Chondrocyte (in vitro differentiated cells): ENCODE results near the gene BDKRB1. TPM values are rescaled to one million over a fixed set of nuclear protein-coding genes. Genes with fewer than 3 reads are reported as not detected.

ENCODE experiments used
- DNase-seq: peaks from one replicate; pipeline ENCODE4 v3.0.0; 2021; ENCODE audit warnings: mixed read lengths, low spot score
- H3K27ac Mint-ChIP-seq: one replicate; pipeline ENCODE4 v1.8.0; 2021; ENCODE audit warnings: mild to moderate bottlenecking, moderate library complexity, mixed read lengths; ENCODE audit not compliant: unreplicated experiment
- H3K27me3 Mint-ChIP-seq: 2 replicates; pipeline ENCODE4 v1.8.0; 2021; ENCODE audit warnings: low read depth, mixed read lengths
- H3K36me3 Mint-ChIP-seq: 2 replicates; pipeline ENCODE4 v1.8.0; 2021; ENCODE audit warnings: low read depth, mixed read lengths
- H3K4me1 Mint-ChIP-seq: 2 replicates; pipeline ENCODE4 v1.8.0; 2021; ENCODE audit warnings: low read depth, mild to moderate bottlenecking, mixed read lengths
- H3K4me3 Mint-ChIP-seq: one replicate; pipeline ENCODE4 v1.8.0; 2021; ENCODE audit warnings: mild to moderate bottlenecking, moderate library complexity, mixed read lengths; ENCODE audit not compliant: unreplicated experiment
- H3K9me3 Mint-ChIP-seq: 2 replicates; pipeline ENCODE4 v1.8.0; 2021; ENCODE audit warnings: low read depth, mixed read lengths
- CTCF ChIP-seq: fragments of 200-600 bp; sonication (generic); IDR thresholded peaks from 2 replicates; pipeline ENCODE4 v1.5.0; 2021; ENCODE audit warnings: antibody characterized with exemption, mild to moderate bottlenecking, moderate library complexity
- total RNA-seq: library from RNA; stranded (reverse); gene quantifications from 3 replicates; pipeline ENCODE4 v1.2.1, GENCODE V29; 2021

The BDKRB1 gene
- total RNA-seq, 1 donor from 2014 or later = not detected

- no peak for DNase-seq
- H3K9me3 Mint-ChIP-seq = peaks cover 6% of the 10 kb centered on the region
- peaks cover 5% of the 10 kb centered on the region for H3K36me3 Mint-ChIP-seq
- TF ChIP-seq CTCF = no peak
- no peaks in the 10 kb centered on the region for H3K4me1 Mint-ChIP-seq
- H3K27me3 Mint-ChIP-seq = peaks cover 22% of the 10 kb centered on the region
- no peak overlapping the region for H3K4me3 Mint-ChIP-seq
- H3K27ac Mint-ChIP-seq = no peak overlapping the region
Measured at GRCh38 chr14:96217376-96217913, 38.6 kb upstream of the BDKRB1 start.

GRCh38 chr14:96221109-96221650 is 34.8 kb upstream of the BDKRB1 start:
- no peaks in the 10 kb centered on the region for H3K36me3 Mint-ChIP-seq
- H3K27ac Mint-ChIP-seq = no peak overlapping the region
- peaks cover 6% of the 10 kb centered on the region for H3K4me1 Mint-ChIP-seq
- TF ChIP-seq CTCF = no peak
- no peak overlapping the region for H3K4me3 Mint-ChIP-seq
- DNase-seq = no peak
- H3K9me3 Mint-ChIP-seq = no peaks in the 10 kb centered on the region
- peaks cover 20% of the 10 kb centered on the region for H3K27me3 Mint-ChIP-seq

GRCh38 chr14:96221841-96222240 is 34.2 kb upstream of the BDKRB1 start:
- H3K27ac Mint-ChIP-seq = no peak overlapping the region
- H3K27me3 Mint-ChIP-seq = peaks cover 20% of the 10 kb centered on the region

GRCh38 chr14:96224480-96225096 is 31.4 kb upstream of the BDKRB1 start:
- Mint-ChIP-seq H3K36me3 (peaks cover 1% of the 10 kb centered on the region), H3K4me1 (peaks cover 6% of the 10 kb centered on the region), H3K9me3 (peaks cover 5% of the 10 kb centered on the region), H3K27ac (no peak overlapping the region), H3K4me3 (no peak overlapping the region), H3K27me3 (peaks cover 18% of the 10 kb centered on the region)
- no peak for TF ChIP-seq CTCF
- DNase-seq = no peak

More at GRCh38 chr14:96221841-96222240, 34.2 kb upstream of the BDKRB1 start:
- TF ChIP-seq CTCF = no peak
- no peak overlapping the region for H3K4me3 Mint-ChIP-seq
- no peak for DNase-seq
- peaks cover 6% of the 10 kb centered on the region for H3K4me1 Mint-ChIP-seq
- H3K36me3 Mint-ChIP-seq = no peaks in the 10 kb centered on the region
- H3K9me3 Mint-ChIP-seq = no peaks in the 10 kb centered on the region

GRCh38 chr14:96225213-96225612 is 30.8 kb upstream of the BDKRB1 start:
- DNase-seq = no peak
- H3K9me3 Mint-ChIP-seq = peaks cover 5% of the 10 kb centered on the region
- TF ChIP-seq CTCF = no peak
- H3K36me3 Mint-ChIP-seq = peaks cover 1% of the 10 kb centered on the region
- H3K27ac Mint-ChIP-seq = no peak overlapping the region
- no peak overlapping the region for H3K4me3 Mint-ChIP-seq
- peaks cover 17% of the 10 kb centered on the region for H3K27me3 Mint-ChIP-seq
- peaks cover 6% of the 10 kb centered on the region for H3K4me1 Mint-ChIP-seq
